Stimulated activated naive CD8-positive, alpha-beta T cell treated with anti-CD3 and anti-CD28 coated beads, Interleukin-15, amount 100 ng/mL, for 72 hours (primary cell): ENCODE data around the gene HADHA.
"Not testable (repeated sequence)": the region's sequence is repeated elsewhere in the genome, so short reads cannot be mapped to it uniquely, and the experiment has no call there.

ENCODE experiments used
- ATAC-seq: fragments of 150-1000 bp; cut with Tn5 transposase; 2 replicates; pipeline ENCODE4 v1.10.0; 2021; ENCODE audit warnings: mild to moderate bottlenecking, moderate library complexity
- DNase-seq, 2 donors: peaks; one replicate each; pipeline ENCODE4 v3.0.0; 2021 to 2022
- H3K27ac Mint-ChIP-seq, 2 donors: one replicate each; pipeline ENCODE4 v1.8.0; 2022; ENCODE audit warnings: mild to moderate bottlenecking in 2 of 2, mixed read lengths in 2 of 2, moderate library complexity in 2 of 2
- H3K27me3 Mint-ChIP-seq: one replicate; pipeline ENCODE4 v1.8.0; 2022; ENCODE audit warnings: mixed read lengths
- H3K4me1 Mint-ChIP-seq: one replicate; pipeline ENCODE4 v1.8.0; 2022; ENCODE audit warnings: mild to moderate bottlenecking, mixed read lengths
- H3K4me3 Mint-ChIP-seq, 2 donors: one replicate each; pipeline ENCODE4 v1.8.0; 2022; ENCODE audit warnings: mild to moderate bottlenecking in 2 of 2, mixed read lengths in 2 of 2, moderate library complexity in 1 of 2
- H3K9me3 Mint-ChIP-seq, 2 donors: one replicate each; pipeline ENCODE4 v1.8.0; 2022; ENCODE audit warnings: mixed read lengths in 2 of 2

HADHA gene

DNA sequence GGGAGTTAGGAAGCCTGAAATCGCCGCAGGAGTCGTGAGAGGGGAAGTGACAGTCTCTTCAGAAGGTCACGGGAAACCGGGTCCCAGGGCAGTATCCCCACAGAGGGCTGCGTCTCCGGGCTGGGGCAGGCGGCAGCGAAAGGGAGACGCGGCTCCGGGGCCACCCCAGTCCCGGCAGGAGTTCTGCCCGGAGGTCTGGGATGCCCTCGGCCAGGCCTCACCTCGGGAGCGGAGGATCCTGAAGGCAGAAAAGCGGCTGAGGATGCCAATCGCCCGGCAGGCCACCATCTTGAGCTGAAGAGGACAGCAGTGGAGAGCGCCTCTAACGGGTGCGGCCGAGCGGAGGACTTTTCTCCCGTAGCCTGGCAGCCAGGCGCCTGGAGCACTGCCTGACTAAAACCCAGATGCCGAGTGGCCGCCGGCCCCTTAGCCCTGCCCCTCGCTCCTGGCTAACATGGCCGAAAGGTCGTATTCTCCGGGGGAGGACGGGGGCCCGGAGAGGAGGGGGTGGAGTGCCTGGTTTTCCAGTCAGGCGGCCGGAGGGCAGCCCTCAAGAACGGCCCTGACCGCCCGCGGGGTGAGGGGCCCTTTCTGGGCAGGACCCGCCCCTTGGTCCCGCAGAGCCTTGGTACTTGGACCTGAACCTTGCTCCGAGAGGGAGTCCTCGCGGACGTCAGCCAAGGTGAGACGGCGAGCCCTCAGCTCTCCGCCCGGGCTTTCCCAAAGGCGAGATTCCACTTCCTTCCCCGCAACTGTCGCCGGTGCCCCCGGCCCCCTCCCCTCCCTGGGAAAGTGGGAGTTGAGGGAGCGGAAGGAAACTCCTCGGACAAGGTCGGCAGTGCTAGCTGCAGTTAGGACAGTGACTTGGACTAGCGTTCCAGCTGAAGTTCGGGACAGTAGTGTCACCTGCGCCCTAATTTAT, at the start of gene HADHA, which contains the start of gene HADHB:
TSS of gene HADHA (minus strand) at position 324 of the 922 bp plus-strand sequence. CDS start at position 288, 36 bp downstream.
TSS of gene HADHB (plus strand) at position 631 of the 922 bp plus-strand sequence. CDS start 9,316 bp downstream, outside the sequence.
- no peaks in the 10 kb centered on the region for H3K9me3 Mint-ChIP-seq
- DNase-seq (peak; percentile 91 to 92), ATAC-seq (peak; percentile 88)
- no peaks in the 10 kb centered on the region for H3K27me3 Mint-ChIP-seq
- peaks cover 49% of the 10 kb centered on the region for H3K4me1 Mint-ChIP-seq
- H3K27ac Mint-ChIP-seq = peak within 1 kb of the TSS; percentile 100
- peak within 1 kb of the TSS; percentile 94 to 96 for H3K4me3 Mint-ChIP-seq

- H3K9me3 Mint-ChIP-seq = no peaks in the 10 kb centered on the region
- ATAC-seq (no peak), DNase-seq (no peak)
- no peak overlapping the region for H3K4me3 Mint-ChIP-seq
- no peak overlapping the region for H3K27ac Mint-ChIP-seq
- H3K27me3 Mint-ChIP-seq = no peaks in the 10 kb centered on the region
- H3K4me1 Mint-ChIP-seq = peaks cover 7% of the 10 kb centered on the region
Observed at GRCh38 chr2:26292646-26293045, 48.2 kb upstream of the HADHA start.

DNA sequence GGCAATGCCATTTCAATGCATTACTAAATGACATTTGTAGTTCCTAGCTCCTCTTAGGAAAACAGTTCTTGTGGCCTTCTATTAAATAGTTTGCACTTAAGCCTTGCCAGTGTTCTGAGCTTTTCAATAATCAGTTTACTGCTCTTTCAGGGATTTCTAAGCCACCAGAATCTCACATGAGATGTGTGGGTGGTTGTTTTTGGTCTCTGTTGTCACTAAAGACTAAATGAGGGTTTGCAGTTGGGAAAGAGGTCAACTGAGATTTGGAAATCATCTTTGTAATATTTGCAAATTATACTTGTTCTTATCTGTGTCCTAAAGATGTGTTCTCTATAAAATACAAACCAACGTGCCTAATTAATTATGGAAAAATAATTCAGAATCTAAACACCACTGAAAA, 45.6 kb upstream of the HADHA start:
- Mint-ChIP-seq H3K4me1 (peaks cover 7% of the 10 kb centered on the region), H3K9me3 (no peaks in the 10 kb centered on the region), H3K27ac (peak overlapping the region in 1 of 2 donors; percentile 42), H3K4me3 (no peak overlapping the region), H3K27me3 (no peaks in the 10 kb centered on the region)
- no peak for DNase-seq
- no peak for ATAC-seq

DNA sequence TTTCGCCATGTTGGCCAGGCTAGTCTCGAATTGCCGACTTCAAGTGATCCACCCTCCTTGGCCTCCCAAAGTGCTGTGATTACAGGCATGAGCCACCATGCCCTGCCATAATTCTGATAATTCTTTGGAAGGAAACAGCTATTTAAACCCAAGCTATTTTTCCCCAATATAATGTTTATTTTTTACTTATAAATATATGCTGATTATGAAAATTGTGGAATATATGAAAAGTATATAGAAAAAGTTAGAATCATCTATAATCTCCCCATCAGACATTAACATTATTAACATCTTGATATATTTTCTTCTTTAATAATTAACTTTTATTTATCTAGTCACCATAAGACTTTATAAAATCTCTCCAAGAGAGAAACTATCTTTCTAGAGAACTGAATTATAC, 41.5 kb upstream of the HADHA start:
- Mint-ChIP-seq H3K27me3 (no peaks in the 10 kb centered on the region), H3K4me3 (no peak overlapping the region), H3K9me3 (no peaks in the 10 kb centered on the region), H3K27ac (no peak overlapping the region), H3K4me1 (no peaks in the 10 kb centered on the region)
- DNase-seq (no peak), ATAC-seq (no peak)

GRCh38 chr2:26284132-26284531, 39.7 kb upstream of the HADHA start:
- H3K4me1 Mint-ChIP-seq = no peaks in the 10 kb centered on the region
- no peaks in the 10 kb centered on the region for H3K27me3 Mint-ChIP-seq
- H3K9me3 Mint-ChIP-seq = no peaks in the 10 kb centered on the region
- H3K27ac Mint-ChIP-seq = no peak overlapping the region
- no peak for DNase-seq
- no peak overlapping the region for H3K4me3 Mint-ChIP-seq
- ATAC-seq = no peak

GRCh38 chr2:26283606-26284005, 39.2 kb upstream of the HADHA start:
- H3K27me3 Mint-ChIP-seq = no peaks in the 10 kb centered on the region
- ATAC-seq (no peak), DNase-seq (no peak)
- no peaks in the 10 kb centered on the region for H3K9me3 Mint-ChIP-seq
- peak overlapping the region in 1 of 2 donors; percentile 78 for H3K27ac Mint-ChIP-seq
- H3K4me1 Mint-ChIP-seq = no peaks in the 10 kb centered on the region
- H3K4me3 Mint-ChIP-seq = no peak overlapping the region

DNA sequence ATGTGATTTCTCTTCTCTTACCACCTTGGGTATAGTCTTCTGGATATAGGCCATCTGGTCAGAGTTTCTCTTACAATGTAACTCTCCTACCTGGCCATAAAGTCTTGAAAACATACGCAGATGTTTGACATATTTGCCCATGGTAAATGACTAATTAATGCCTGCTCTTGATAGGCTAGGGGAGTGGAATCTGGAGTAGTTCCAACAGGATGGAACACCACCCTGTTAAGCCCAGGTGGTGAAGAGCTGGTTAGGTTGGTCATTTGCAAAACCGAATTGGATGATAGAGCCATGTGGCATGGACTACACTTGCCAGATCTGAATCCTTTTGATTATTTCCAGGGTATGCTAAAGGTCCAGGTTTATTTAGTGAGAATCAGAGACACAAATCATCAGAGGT, 36.8 kb upstream of the HADHA start:
- Mint-ChIP-seq H3K9me3 (no peaks in the 10 kb centered on the region), H3K27ac (no peak overlapping the region), H3K4me3 (no peak overlapping the region), H3K4me1 (no peaks in the 10 kb centered on the region), H3K27me3 (no peaks in the 10 kb centered on the region)
- ATAC-seq = no peak
- no peak for DNase-seq

GRCh38 chr2:26279886-26280285, 35.5 kb upstream of the HADHA start:
- H3K4me3 Mint-ChIP-seq = no peak overlapping the region
- ATAC-seq = no peak

DNA sequence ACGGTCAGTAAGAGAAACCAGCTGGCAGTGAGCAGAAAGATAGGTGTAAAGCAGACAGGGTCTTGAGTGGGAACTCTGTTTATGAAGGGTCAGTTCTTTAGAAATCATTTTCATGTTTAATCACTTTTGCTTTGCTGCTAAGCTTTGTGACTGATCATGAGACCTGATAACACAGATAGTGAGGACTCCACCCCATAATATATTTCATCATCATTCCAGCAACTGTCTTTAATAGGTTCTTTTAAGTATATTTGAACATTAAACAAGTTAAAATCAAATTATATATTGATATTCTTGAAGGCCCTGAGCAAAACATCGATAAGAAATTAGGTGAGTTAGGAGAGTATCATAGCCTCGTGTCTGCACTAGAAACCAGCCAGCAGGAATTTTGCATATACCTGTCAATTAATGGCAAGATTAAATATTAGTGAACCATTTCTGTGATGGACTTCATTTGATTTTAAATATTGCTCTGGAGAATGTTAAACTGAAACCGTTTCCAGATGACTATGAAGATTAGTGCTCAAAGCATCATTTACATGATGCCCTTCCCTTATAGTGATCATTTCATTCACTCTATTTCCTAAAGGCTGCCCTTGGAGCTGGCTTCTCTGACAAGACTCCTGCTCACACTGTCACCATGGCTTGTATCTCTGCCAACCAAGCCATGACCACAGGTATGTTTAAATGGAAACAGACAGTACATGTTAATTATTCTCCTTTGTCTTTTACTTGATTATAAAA, 32.2 kb upstream of the HADHA start:
- DNase-seq (no peak), ATAC-seq (no peak)
- H3K27ac Mint-ChIP-seq = no peak overlapping the region
- H3K9me3 Mint-ChIP-seq = no peaks in the 10 kb centered on the region
- H3K27me3 Mint-ChIP-seq = no peaks in the 10 kb centered on the region
- H3K4me1 Mint-ChIP-seq = no peaks in the 10 kb centered on the region
- H3K4me3 Mint-ChIP-seq = no peak overlapping the region

More at GRCh38 chr2:26279886-26280285, 35.5 kb upstream of the HADHA start:
- DNase-seq = no peak
- Mint-ChIP-seq H3K4me1 (no peaks in the 10 kb centered on the region), H3K9me3 (no peaks in the 10 kb centered on the region), H3K27me3 (no peaks in the 10 kb centered on the region), H3K27ac (no peak overlapping the region)

DNA sequence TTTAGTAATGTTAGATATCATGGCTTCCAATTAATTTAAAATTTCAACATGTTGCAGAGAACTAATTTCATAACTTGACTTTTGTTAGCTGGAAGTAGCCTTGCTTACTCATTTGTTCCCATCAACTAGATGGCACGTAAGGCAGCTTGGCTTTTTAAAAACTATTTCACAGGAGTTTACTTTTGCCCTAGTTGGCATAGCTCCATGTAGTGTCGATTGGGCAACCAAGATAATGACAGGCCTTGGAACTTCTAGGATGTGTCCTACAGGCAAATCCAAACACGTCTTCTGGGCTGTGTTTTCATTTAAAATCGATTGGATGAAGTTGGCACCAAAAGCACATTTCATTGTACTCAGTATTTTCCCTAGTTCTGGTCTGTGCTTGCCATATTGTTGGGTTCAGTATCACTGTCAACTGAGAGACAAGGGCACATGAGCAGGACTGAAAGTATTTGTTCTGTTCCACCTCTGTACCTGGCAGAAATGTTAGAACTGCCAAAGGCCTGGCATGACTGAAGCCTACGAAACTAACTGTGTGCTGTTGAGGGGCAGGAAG, 29.7 kb upstream of the HADHA start:
- Mint-ChIP-seq H3K4me3 (no peak overlapping the region), H3K27me3 (no peaks in the 10 kb centered on the region), H3K4me1 (peaks cover 12% of the 10 kb centered on the region), H3K27ac (no peak overlapping the region), H3K9me3 (no peaks in the 10 kb centered on the region)
- DNase-seq = no peak
- ATAC-seq = no peak

GRCh38 chr2:26273501-26273900, 29.1 kb upstream of the HADHA start:
- Mint-ChIP-seq H3K9me3 (no peaks in the 10 kb centered on the region), H3K4me3 (no peak overlapping the region), H3K4me1 (peaks cover 12% of the 10 kb centered on the region), H3K27me3 (no peaks in the 10 kb centered on the region), H3K27ac (peak overlapping the region; percentile 41 to 48)
- ATAC-seq (no peak), DNase-seq (no peak)

GRCh38 chr2:26270373-26270772, 25.9 kb upstream of the HADHA start:
- Mint-ChIP-seq H3K4me1 (peaks cover 12% of the 10 kb centered on the region), H3K4me3 (peak overlapping the region in 1 of 2 donors; percentile 20), H3K27me3 (no peaks in the 10 kb centered on the region), H3K27ac (peak overlapping the region in 1 of 2 donors; percentile 79), H3K9me3 (no peaks in the 10 kb centered on the region)
- ATAC-seq (no peak), DNase-seq (no peak)

GRCh38 chr2:26269571-26270158, 25.2 kb upstream of the HADHA start:
- H3K27me3 Mint-ChIP-seq = no peaks in the 10 kb centered on the region
- H3K27ac Mint-ChIP-seq = peak overlapping the region in 1 of 2 donors; percentile 79
- no peaks in the 10 kb centered on the region for H3K9me3 Mint-ChIP-seq
- peaks cover 12% of the 10 kb centered on the region for H3K4me1 Mint-ChIP-seq
- ATAC-seq (no peak), DNase-seq (no peak)
- H3K4me3 Mint-ChIP-seq = no peak overlapping the region

GRCh38 chr2:26268670-26269385, 24.4 kb upstream of the HADHA start:
- H3K4me1 Mint-ChIP-seq = peaks cover 12% of the 10 kb centered on the region
- H3K4me3 Mint-ChIP-seq, DNase-seq, H3K9me3 Mint-ChIP-seq, H3K27me3 Mint-ChIP-seq, ATAC-seq: not testable (repeated sequence)
- peak overlapping the region in 1 of 2 donors; percentile 72 for H3K27ac Mint-ChIP-seq

DNA sequence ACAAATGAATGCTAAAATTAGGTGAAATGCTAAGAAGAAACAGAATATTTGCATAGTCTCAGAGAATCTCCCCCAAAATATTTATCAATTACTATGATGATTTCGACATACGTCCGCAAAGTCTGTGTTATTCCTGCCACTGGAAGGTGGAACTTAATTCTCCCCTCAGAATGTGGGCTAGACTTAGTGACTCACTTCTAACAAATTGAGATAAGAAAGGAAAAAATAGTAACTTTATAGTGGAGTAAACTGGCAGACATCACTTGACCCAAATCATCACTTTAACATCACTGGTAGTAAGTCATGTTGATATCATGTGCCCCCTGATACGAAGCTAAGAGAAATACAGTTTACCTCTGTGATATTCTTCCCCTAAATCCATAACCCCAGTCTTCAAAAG, 23.8 kb upstream of the HADHA start:
- ATAC-seq = no peak
- H3K27me3 Mint-ChIP-seq = no peaks in the 10 kb centered on the region
- peaks cover 12% of the 10 kb centered on the region for H3K4me1 Mint-ChIP-seq
- H3K27ac Mint-ChIP-seq = peak overlapping the region in 1 of 2 donors; percentile 84
- H3K9me3 Mint-ChIP-seq = no peaks in the 10 kb centered on the region
- DNase-seq = no peak
- H3K4me3 Mint-ChIP-seq = no peak overlapping the region
